ENCODE measurements around the gene VAMP2. TPM values are rescaled to one million over a fixed set of nuclear protein-coding genes. Genes with fewer than 3 reads are reported as not detected.

VAMP2 gene
- total RNA-seq, 1 donor from 2014 or later: 44.7 TPM

DNA sequence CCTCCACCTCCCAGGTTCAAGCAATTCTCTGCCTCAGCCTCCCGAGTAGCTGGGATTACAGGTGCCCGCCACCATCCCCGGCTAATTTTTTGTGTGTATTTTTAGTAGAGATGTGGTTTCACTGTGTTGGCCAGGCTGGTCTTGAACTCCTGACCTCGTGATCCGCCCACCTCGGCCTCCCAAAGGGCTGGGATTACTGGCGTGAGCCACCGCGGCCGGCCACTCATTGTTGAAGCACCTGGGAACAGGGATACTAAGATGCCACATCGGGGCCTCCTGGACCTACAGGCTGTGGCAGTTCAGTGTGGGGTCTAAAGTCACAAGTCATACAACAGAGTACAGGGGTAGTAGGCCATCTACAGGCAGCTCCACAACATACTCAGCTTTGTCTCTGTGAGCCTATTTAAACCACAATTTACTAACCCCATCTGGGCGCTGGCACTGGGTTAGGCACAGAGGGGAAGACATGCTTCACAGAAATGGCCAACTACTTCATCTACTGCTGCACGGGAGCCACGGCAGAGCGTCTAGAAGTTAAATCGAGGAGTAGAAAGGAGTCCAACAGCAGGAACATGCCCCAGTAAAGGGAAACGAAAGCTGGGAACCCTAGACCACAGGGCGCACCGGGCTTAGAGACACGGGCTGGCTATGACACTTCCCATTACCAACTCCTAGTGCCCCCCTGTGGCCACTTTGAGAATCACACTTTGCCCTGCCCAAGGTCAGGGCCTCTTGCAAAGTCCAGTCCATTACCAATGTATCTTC, 4.3 kb downstream of the VAMP2 start:
- H3K4me3 Mint-ChIP-seq: peak overlapping the region; percentile 80
- peaks cover 17% of the 10 kb centered on the region for H3K4me1 Mint-ChIP-seq (ENCODE audit: unreplicated experiment)
- peak; percentile 90 for DNase-seq (ENCODE audit: extremely low spot score, unreplicated experiment)
- H3K9me3 Mint-ChIP-seq: no peaks in the 10 kb centered on the region
- no peaks in the 10 kb centered on the region for H3K27me3 Mint-ChIP-seq
- peak overlapping the region; percentile 93 for H3K27ac Mint-ChIP-seq
- TF ChIP-seq, protein P1, sequence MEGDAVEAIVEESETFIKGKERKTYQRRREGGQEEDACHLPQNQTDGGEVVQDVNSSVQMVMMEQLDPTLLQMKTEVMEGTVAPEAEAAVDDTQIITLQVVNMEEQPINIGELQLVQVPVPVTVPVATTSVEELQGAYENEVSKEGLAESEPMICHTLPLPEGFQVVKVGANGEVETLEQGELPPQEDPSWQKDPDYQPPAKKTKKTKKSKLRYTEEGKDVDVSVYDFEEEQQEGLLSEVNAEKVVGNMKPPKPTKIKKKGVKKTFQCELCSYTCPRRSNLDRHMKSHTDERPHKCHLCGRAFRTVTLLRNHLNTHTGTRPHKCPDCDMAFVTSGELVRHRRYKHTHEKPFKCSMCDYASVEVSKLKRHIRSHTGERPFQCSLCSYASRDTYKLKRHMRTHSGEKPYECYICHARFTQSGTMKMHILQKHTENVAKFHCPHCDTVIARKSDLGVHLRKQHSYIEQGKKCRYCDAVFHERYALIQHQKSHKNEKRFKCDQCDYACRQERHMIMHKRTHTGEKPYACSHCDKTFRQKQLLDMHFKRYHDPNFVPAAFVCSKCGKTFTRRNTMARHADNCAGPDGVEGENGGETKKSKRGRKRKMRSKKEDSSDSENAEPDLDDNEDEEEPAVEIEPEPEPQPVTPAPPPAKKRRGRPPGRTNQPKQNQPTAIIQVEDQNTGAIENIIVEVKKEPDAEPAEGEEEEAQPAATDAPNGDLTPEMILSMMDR (conservative IDR thresholded peaks at IDR 0.05): peak; percentile 91
- peaks cover 6% of the 10 kb centered on the region for H3K36me3 Mint-ChIP-seq

DNA sequence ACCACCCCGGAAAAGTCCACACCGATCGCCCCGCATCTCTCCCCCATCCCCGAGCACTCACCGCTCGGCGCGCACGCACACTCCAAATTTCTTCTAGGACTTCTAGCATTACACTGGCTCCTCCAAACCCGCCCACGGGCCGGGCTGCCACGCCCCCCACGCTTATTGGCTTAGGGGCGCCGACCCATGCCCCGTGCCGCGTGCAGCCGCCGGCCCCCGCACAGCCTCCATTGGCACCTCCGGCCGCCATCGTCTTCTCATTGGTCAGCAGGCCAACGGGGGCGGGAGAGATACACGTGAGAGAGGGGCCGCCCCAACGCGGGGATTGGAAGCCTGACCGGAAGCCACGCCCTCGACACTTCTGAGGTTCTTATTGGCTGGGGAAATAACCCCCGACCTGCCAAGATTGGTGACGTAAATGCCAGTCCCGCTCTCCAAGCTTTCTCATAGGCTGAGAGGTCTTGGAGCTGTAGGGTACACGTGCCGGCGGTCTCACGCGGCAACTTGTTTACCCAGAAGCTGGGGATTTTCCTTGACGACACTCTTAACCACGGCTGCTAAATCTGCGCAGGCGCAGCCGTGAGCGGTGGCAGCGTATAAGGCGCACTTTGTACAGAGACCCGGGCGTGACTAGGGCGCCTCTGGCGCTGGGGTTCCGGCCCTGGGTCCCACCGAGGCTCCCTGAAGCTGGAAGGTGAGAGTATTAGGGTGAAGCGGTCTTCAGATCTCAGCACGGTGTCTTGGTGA, 6.3 kb downstream of the VAMP2 start:
- Mint-ChIP-seq H3K36me3 (peaks cover 6% of the 10 kb centered on the region), H3K4me3 (no peak overlapping the region), H3K27me3 (peaks cover 4% of the 10 kb centered on the region), H3K4me1 (ENCODE audit: unreplicated experiment) (peaks cover 30% of the 10 kb centered on the region), H3K27ac (no peak overlapping the region), H3K9me3 (no peaks in the 10 kb centered on the region)
- DNase-seq (ENCODE audit: extremely low spot score, unreplicated experiment): peak; percentile 99
- TF ChIP-seq, protein P1 (conservative IDR thresholded peaks at IDR 0.05): no peak

DNA sequence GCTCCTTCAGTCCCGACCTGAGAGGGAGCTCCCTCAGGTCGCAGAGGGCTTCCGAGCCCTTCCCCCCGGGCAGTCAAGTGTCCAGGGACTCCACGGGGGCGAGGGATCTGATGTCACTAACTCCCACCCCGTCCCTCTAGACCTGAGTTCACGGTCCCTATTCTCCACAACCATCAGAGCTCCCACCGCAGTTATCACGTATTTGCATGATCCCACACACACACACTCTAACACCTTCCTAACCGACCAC, 6.8 kb downstream of the VAMP2 start:
- no peak overlapping the region for H3K4me3 Mint-ChIP-seq
- no peak overlapping the region for H3K27ac Mint-ChIP-seq
- H3K9me3 Mint-ChIP-seq: no peaks in the 10 kb centered on the region
- H3K27me3 Mint-ChIP-seq: peaks cover 4% of the 10 kb centered on the region
- peaks cover 6% of the 10 kb centered on the region for H3K36me3 Mint-ChIP-seq
- peaks cover 30% of the 10 kb centered on the region for H3K4me1 Mint-ChIP-seq (ENCODE audit: unreplicated experiment)
- TF ChIP-seq, protein P1 (conservative IDR thresholded peaks at IDR 0.05): no peak
- peak; percentile 68 for DNase-seq (ENCODE audit: extremely low spot score, unreplicated experiment)

DNA sequence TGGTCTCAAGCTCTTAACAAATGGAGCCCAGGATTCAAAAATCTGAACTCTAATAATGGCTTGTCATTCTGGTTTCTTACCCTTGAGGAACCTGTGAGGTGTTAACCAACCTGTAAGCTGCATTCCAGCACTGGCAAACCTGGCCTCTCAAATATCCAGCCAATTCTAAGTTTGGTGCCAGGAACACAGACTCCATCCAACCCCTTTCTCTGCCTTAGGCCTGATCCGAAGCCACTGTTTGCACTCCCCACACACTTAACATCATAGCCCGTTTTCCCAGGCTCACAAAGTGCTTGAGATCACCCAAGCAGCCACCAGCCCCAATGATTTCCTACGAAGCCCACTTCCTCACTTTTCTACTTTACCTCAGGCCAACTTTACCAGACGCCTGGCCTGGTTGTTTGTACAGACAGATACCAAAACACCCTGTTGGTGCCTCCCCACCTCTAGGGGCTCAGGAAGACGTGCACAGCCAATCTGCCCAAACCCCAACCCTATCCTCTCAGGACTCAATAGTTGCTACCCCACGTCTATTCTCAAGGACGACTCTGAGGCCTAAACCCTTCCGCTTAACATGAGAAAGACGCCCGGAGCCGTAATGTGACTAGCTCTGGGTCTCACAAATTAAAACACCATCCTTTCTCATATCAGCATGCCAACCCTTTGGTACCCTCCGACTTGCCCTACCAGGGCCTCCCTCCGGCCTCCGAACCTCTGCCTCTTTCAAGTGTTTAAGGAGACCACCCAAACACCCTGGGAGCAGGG, 7.3 kb downstream of the VAMP2 start:
- Mint-ChIP-seq H3K27ac (no peak overlapping the region), H3K27me3 (peaks cover 4% of the 10 kb centered on the region), H3K36me3 (peaks cover 6% of the 10 kb centered on the region), H3K9me3 (no peaks in the 10 kb centered on the region), H3K4me1 (ENCODE audit: unreplicated experiment) (peaks cover 28% of the 10 kb centered on the region), H3K4me3 (no peak overlapping the region)
- no peak for DNase-seq (ENCODE audit: extremely low spot score, unreplicated experiment)
- TF ChIP-seq, protein P1 (conservative IDR thresholded peaks at IDR 0.05): no peak

DNA sequence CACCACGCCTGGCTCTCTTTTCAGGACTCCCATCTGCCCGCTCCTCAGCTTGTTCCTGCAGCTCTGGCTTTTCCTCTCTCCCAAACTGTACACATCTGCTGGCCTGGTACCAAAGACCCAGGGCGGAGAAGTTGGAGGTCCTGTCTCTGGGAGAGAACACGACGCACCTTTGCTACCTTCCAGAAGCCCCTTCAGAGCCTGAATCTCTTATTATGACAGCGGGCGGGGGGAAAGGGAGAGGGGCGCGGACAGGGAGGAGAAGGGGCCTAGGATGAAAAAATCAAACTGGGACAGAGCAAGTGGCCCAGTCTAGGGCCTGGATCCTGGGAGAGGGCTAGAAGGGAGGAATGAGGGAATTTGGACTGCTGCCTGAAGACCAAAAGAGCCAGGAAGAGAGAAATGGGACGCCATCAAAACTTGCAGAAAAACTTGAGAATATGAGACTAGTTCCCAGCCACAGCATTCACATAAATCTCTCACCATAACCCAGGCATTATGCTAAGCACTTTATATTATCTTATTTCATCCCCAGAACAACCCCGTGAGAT, 8.1 kb downstream of the VAMP2 start:
- H3K4me3 Mint-ChIP-seq: no peak overlapping the region

More for the DNA sequence above, 8.1 kb downstream of the VAMP2 start:
- H3K4me1 Mint-ChIP-seq (ENCODE audit: unreplicated experiment): peaks cover 21% of the 10 kb centered on the region
- peaks cover 4% of the 10 kb centered on the region for H3K27me3 Mint-ChIP-seq
- H3K27ac Mint-ChIP-seq: no peak overlapping the region
- TF ChIP-seq, protein P1 (conservative IDR thresholded peaks at IDR 0.05): no peak
- peaks cover 6% of the 10 kb centered on the region for H3K36me3 Mint-ChIP-seq
- no peak for DNase-seq (ENCODE audit: extremely low spot score, unreplicated experiment)
- H3K9me3 Mint-ChIP-seq: no peaks in the 10 kb centered on the region
